Measurements from ENCODE around the gene MT3.

Gene MT3

DNA sequence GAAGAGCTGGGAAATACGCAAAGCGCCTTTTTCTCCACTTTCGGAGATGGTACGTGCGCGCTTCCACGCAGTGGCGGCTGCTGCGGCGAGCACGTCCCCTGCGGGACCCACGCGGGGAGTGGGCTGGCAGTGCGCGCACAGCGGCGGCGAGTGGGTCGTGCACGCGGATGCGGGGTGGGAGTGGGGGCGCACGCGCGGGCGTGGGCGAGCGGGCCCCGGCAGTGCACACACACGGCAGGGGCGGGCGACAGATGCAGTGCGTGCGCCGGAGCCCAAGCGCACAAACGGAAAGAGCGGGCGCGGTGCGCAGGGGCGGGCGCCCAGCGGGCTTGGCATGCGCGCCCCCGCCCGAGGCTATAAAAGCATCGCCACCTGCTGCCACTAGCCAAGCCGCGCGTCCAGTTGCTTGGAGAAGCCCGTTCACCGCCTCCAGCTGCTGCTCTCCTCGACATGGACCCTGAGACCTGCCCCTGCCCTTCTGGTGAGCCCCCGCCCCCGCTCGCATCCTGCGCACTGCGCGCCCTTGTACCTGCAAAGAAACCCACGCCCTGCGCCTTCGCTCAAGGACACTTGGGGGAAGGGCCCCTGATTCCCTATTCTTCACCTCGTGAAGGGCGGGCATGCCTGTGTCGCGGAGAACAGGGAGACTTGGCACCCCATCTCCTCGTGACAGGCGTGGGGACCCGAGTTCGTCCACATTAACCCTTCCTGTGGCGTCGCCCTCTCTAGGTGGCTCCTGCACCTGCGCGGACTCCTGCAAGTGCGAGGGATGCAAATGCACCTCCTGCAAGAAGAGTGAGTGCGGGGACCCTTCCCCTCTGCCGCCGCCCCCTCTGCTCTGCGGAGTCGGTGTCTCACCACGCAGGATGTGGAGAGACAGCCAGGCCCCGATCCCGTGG lies at the start of gene MT3:
TSS of gene MT3 (plus strand) at position 388 of the 899 bp plus-strand sequence. CDS start at position 451, 63 bp downstream.
- DNase-seq: peak; percentile 54 to 68

DNA sequence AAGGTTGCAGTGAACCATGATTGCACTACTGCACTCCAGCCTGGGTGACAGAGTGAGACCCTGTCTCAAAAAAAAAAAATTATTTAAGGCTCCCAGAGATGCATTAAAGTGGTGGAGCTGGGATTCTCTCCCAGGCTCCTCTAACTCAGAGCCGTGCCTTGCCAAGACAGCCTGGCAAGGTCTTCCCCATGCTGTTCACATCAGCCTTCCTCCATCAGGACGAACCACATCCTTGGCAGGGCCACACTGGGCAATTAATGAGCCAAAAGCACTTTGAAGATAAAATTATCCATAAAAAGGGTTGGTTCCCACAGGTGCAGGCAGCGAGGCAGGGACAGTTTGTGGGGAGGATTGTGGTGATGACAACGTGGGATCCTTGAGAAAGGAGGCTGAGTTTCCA lies 49.7 kb upstream of the MT3 start:
- DNase-seq: no peak

DNA sequence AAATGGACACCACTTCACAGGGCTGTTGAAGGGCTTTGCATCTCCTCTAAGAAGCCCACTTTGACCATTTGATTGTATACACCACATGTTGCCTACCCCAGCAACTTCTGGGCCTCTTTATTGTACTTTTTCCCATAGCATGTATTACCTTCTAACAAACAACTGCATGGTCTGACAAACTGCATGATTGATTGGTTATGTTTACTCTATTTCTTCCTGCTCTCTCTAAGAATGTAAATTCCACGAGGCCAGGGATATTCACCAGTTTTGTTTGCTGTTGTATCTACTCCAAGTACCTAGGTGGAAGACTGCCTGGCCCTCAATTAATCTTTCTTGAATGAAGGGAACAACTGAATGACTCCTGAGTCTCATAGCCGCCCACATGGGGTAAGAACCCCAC lies 47.3 kb upstream of the MT3 start:
- no peak for DNase-seq

- peak in 1 of 2 experiments; percentile 1 for DNase-seq
These were observed 42.0 kb upstream of the MT3 start for GRCh38 chr16:56547120-56547948.

DNA sequence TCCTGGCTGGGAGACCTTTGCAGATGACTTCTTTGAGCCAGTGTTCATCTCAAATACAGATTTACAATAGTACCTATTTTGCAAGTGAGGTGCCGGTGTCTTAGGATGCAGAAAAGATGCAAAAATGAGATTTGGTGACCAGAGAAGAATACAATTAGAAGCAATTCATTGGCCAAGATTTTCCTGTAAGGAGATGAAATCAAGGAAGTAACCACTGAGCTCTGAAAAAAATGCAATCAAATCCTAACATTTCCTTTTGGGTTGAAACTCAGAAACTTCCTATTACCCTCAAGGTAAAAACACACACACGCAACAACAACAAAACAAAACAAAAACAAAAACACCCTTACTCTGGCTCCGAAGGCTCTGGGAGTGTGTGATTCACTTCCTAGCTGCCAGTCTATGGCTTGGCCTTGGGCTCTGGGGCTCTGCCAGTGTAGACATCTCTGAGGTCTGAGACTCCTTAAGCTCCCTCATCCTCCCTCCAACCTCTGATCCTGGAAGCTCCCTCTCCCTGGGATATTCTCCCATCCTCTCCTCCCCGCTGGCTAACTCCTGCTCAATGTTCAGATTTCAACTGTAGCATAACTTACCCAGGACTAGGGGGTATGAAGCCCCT lies 41.3 kb upstream of the MT3 start:
- no peak for DNase-seq

DNA sequence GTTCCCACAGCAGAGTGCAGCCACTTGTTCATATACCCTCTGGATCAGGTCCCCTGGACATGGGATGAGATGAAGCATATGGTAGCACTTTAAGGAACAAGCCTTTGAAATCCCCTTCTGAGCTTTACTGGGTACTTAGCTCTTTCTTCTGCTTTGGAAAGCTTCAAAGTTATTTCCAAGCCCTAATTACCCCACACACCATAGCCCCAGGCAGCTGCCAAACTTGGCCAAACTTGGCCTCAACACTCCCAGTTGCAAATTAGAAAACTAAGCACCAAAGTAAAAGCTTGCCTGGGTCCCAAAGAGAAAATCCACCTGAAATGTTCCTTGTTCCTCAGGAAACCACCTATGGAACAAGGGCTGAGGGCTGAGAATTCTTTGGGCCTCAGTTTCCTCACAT lies 40.2 kb upstream of the MT3 start:
- no peak for DNase-seq

DNA sequence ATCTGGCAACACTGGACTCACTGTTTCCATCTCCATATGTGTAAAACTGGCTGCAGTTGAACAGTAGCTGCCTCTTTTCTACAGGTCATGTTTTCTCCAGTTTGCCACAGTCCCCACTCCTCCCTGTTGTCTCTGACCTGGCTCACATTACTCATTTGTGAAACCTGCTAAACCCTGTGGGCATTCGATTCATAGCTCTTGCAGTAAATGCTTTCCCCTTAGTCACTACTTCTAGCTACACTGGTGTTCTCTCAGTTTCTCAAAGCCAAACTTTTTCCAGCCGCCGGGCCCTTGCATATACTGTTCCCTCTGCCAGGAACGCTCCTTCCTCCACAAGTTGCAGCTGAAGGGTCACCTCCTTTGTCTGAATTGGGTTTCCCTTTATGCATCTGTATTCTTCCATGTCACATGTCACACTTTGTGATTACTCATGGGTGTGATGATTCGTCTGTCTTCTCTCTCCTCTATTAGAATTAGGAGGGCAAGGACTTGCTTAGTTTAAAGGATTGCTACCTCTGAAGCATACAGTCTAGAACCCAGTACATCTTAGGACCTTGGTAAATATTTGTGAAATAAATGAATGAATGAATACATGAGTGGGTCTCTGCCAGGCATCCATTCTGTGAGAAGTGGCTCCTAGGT lies 39.5 kb upstream of the MT3 start:
- no peak for DNase-seq

- no peak for DNase-seq
These were observed 37.3 kb upstream of the MT3 start for GRCh38 chr16:56551796-56552738.

DNA sequence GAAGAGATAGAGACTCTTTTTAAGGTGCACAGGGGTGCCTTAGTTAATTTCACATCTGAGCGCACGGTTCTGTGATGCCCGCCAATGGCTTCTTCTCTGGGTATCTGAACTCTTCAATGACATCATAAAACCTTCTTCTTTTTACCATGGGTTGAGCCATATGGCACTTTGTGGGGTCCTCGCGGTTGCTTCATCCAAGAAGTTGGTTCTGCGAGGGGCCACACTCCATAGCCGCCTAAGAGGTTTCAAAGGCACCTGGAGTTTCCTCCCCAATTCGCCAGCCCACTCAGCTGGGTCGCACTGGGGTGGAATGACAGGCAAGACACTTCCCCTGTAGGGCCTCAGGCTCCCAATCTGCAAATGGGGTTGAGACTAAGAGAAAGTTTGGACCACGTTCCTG lies 34.9 kb upstream of the MT3 start:
- no peak for DNase-seq

DNA sequence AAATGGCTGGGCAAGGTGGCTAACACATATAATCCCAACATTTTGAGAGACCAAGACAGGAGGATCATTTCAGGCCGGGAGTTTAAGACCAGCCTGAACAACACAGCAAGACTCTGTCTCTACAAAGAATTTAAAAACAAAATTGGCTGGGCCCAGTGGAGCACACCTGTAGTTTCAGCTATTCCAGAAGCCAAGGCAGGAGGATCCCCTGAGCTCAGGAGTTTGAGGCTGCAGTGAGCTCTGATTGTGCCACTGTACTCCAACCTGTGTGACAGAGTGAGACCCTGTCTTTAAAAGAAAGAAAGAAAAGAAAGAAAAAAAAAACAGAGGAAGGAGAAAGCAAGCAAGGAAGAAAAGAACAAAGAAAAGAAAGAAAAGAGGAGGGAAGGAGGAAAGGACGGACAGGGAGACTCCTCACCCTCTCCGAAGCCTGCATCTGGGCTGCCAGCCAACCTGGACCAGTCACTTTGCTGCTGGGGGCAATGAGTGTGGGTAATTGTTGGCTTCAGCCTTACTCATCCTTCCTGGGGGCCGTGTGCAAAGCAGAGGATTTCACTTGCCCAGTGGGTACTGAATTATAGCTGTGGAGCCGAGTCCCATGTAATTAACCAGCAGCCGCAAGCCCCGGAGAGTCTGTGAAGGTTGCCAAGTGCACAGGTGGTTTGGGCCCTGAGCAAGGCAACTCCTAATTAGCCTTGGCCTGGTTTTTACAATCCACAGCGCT lies 31.1 kb upstream of the MT3 start:
- DNase-seq: peak; percentile 82 to 95

GRCh38 chr16:56559109-56559508 lies 30.2 kb upstream of the MT3 start:
- DNase-seq: no peak

GRCh38 chr16:56560447-56560846 lies 28.9 kb upstream of the MT3 start:
- no peak for DNase-seq

GRCh38 chr16:56561126-56561525 lies 28.2 kb upstream of the MT3 start:
- no peak for DNase-seq

DNA sequence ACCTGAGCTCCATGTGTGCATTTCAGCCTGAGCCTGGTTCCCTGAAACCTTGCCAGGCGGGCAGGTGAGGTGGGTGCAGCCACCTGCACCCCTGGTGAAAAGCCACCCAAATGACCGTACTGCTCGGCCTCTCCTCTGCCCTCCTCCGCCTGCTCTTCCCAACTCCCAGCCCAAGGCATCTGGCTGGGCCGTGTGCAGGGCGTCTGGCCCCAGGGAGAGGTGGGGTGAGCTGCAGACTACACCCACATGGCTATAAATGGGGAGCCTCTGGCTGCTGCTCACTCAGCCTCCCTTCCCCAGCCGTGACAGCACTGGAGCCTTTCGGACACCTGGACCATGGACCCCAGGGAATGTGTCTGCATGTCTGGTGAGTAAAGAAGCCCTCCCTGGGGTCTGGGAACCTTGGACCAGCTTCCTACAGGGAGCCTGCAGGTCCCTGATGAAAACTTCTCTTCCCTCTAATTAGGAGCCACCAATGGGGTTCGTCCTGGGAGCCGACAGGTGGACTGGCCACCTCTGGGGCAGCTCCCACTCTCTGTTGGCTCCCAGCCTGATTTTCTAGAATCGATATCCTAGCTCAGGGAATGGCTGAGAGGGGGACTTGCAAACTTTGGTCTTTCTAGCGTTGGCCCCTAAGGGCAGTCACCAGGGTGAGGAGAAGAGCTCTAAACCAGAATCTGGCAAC lies 24.4 kb upstream of the MT3 start, which contains the start of gene MT4:
TSS of gene MT4 (plus strand) at position 281 of the 685 bp plus-strand sequence. CDS start at position 337, 56 bp downstream.
- DNase-seq: no peak

DNA sequence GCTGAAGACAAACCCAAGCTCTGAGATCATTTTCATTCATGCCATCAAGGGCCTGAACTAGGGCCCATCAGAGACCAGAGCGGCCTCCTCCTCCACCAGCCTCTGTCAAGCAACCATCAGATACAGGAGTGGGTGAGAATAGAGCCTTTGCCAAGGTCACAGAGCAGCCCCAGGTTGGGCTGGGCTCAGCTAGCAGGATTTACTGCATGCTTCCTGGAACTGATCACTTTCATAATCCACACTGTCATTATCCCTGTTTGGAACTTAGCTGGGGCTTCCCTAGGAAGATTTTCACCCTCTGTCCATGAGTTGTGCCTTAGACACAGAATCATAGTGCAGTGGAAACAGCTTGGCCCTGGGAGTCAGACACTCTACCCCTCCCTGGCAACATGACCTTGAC lies 19.4 kb upstream of the MT3 start:
- no peak for DNase-seq

GRCh38 chr16:56571525-56571924 lies 17.8 kb upstream of the MT3 start:
- no peak for DNase-seq

GRCh38 chr16:56574625-56575024 lies 14.7 kb upstream of the MT3 start:
- no peak for DNase-seq

DNA sequence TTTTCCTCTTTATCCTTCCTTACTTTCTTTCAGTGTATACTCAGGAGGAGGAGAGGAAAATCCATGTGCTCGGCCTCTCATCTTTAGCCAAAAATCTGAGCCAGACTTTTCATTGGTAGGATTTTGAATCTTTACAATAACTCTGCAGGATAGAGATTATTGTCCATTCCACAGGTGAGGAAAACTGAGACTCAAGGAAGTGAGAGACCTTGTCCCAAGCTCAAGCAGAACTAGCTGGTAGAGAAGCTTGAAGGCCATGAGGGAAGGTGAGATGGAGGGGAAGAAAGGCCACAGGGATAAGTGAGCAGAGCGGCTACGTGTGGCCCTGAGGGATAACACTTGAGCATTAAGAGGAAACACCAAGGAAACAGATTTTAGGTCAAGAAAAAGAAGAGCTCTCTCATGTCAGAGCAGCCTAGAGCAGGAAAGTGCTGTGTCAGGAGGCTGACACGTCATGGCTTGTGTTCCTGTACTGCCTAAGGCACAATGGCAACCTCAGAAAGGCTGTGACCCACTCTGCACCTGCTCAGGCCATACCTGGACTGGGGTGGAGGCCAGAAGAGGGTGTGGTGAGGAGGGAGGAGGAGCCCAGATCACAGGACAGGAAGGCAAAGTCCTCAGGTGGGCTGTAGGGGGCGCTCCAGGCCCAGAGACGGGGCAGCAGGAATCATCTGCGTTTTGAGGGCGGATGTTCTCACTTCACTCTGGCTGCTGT lies 12.6 kb upstream of the MT3 start:
- DNase-seq: no peak

GRCh38 chr16:56577300-56577625 lies 12.1 kb upstream of the MT3 start:
- no peak for DNase-seq
